ENCODE results near the gene UPP1. TPM values are rescaled to one million over a fixed set of nuclear protein-coding genes. Genes with fewer than 3 reads are reported as not detected.

UPP1 gene
- total RNA-seq, result 27.4 and 41.6 TPM in 2 replicates

GRCh38 chr7:48089046-48090003 is at the start of gene UPP1:
Gene UPP1 (plus strand): TSS chr7:48089265. CDS start chr7:48094784, 5,519 bp downstream.

Other genes with a start within 250 kb of the UPP1 start
- 1.6 and 1.7 TPM in 2 replicates for gene PKD1L1, start 140.8 kb upstream of the UPP1 start, total RNA-seq
- gene HUS1, start 109.7 kb upstream of the UPP1 start, total RNA-seq, result 37.8 and 46.0 TPM in 2 replicates
- not detected in 2 replicates for gene SUN3, start 60.2 kb upstream of the UPP1 start, total RNA-seq
- 0.07 TPM in 1 of 2 replicates, not detected in the other for gene C7orf57, start 53.7 kb upstream of the UPP1 start, total RNA-seq
- under 0.01 and 0.07 TPM in 2 replicates for gene ABCA13, start 82.2 kb downstream of the UPP1 start, total RNA-seq